GM21381 (cell line): Measurements from ENCODE around the gene SGCD.

Source experiments
- ATAC-seq: cut with Tn5 transposase; IDR thresholded peaks from one replicate; pipeline ENCODE4 v1.9.1; 2021; ENCODE audit warnings: mild to moderate bottlenecking, moderate library complexity; ENCODE audit not compliant: unreplicated experiment

The SGCD gene

DNA sequence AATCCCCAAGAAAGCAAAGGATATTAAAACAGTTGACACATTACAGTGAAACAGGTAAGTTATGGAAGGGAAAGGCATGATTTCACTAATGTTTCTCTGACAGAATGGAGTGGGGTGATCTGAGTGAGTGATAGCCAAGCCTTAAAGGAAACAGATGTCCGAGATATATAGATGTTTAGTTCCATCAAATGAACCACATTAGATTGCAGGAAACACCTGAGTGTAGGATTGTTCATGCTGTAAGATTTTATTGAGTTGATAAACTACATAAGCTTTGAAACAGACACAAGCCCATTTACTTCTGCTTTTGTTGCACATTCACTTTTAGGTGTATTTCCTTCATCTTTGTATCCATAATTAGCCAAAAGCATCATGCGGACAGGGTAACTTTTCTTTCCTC, 356.0 kb downstream of the SGCD start:
- no peak for ATAC-seq

DNA sequence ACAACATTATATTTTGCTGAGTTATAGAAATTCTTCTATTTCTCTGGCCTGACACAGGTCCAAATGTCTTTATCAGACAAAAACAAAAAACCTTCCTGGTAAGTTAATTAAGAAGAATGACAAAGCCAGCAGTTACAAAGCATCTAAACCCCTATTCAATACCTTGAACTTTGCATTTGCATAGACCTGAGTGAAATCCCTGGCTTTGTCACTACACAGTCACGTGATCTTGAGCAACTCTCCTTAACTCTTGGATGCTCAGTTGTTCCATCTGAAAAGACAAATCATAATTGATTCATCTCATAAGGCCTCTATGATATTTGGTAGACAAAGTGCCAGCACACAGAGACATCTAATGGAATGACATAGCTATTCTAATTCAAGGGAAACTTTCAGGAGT, 356.5 kb downstream of the SGCD start:
- ATAC-seq = no peak

DNA sequence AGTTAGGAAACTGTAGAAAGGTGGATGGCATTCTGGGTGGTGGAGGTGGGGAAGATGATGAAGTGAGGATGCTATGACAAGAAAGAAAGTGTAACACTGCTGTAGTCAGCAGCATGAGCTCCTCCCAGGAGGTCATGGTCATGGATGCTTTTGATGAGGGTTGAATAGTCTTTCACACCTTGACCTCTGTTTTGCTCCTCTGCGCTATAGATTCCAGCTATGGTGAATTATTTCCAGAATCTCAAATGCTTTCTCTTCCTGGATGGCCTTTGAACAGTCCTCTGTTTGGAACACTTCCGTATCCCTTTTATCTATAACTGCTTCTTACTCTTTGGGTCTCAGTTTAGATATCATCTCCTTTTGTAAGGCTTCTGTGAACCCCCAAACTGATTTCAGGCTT, 357.3 kb downstream of the SGCD start:
- no peak for ATAC-seq

- ATAC-seq = no peak
These were observed 358.5 kb downstream of the SGCD start for GRCh38 chr5:156685481-156685880.

- no peak for ATAC-seq
These were observed 359.4 kb downstream of the SGCD start for GRCh38 chr5:156686380-156686779.

- ATAC-seq = no peak
These were observed 359.8 kb downstream of the SGCD start for GRCh38 chr5:156686796-156687195.

- no peak for ATAC-seq
These were observed 360.6 kb downstream of the SGCD start for GRCh38 chr5:156687514-156687913.

GRCh38 chr5:156691572-156691971, 364.6 kb downstream of the SGCD start:
- ATAC-seq = no peak

- no peak for ATAC-seq
These were observed 366.1 kb downstream of the SGCD start for GRCh38 chr5:156693113-156693512.

GRCh38 chr5:156694598-156694997, 367.6 kb downstream of the SGCD start:
- no peak for ATAC-seq

DNA sequence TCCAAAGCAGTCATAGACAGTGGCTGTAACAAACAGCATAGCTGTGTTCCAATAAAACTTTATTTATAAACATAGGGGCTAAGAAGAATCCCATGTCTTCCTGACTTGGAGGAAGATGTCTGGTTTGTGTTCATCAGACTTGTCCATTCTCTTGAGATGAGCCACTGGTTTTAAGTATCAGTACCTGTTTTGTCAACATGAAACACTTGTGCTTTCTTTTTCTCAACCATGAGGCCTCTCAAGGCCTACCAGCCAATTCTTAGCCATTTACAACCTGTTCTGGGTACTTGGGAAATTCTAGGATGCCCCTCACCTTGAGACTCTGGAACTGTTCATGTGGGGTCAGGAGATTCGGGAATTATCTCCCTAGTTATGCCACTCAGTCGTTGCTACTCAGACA, 368.8 kb downstream of the SGCD start:
- ATAC-seq = no peak

- no peak for ATAC-seq
These were observed 371.4 kb downstream of the SGCD start for GRCh38 chr5:156698323-156698722.

DNA sequence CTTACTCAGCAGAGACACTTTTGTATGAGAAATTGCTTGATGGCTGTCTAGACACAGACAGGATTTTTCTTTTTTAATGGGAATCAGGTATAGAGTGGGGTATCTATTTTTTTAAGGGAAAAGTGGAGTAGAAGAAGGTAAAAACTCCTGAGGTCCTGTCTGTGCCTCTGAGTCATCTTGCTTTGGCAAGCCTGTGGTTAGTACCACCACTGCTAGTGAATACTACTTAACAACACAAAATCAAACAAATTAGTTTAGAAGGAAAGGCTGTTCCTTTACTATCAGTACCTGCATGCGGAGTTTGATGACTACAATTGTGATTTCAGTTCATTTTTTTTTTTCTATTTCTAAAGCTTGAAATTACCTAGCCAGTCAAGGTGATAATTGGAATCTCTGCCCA, 372.2 kb downstream of the SGCD start:
- ATAC-seq = no peak

GRCh38 chr5:156704139-156704538, 377.2 kb downstream of the SGCD start:
- no peak for ATAC-seq

GRCh38 chr5:156706631-156707030, 379.7 kb downstream of the SGCD start:
- ATAC-seq = no peak

DNA sequence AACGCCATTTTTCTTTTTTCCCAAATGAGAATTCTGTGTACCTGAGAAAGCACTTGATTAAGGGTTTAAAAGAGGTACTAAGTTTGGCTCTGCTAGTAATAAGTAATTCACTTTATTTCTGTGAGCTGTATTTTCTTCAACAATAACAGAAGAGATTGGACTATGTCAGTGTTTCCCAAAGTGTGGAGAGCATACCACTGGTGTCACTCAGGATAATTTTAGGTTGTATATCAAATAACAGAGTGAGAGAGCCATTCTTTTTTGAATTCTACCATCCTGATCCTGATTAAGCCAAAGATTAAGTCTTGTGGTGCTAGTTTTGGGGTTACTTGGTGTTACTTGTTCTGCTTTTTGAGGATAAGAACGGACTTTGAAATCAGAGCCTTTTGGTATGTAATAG, 380.8 kb downstream of the SGCD start:
- no peak for ATAC-seq

DNA sequence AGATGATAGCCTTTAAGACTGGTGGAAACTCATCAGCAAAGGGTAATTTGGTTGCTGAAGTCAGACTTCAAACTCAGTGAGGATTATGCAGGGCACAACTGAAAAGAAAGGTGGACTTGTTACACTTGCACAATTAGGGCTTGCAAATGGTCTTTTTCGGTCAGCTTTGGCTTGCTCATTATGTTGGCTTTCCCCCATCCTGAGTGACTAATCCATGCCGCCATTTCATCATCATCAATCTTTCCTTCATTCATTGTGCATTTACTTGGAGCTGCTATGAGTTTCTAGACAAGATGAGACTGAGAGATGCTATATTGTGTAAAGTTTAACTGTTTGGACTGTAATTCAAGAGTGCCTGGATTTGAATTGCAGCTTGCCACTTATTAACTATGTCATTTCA, 388.3 kb downstream of the SGCD start:
- ATAC-seq = no peak

- ATAC-seq = no peak
These were observed 389.8 kb downstream of the SGCD start for GRCh38 chr5:156716591-156717380.

GRCh38 chr5:156718985-156719384, 392.0 kb downstream of the SGCD start:
- ATAC-seq = no peak

DNA sequence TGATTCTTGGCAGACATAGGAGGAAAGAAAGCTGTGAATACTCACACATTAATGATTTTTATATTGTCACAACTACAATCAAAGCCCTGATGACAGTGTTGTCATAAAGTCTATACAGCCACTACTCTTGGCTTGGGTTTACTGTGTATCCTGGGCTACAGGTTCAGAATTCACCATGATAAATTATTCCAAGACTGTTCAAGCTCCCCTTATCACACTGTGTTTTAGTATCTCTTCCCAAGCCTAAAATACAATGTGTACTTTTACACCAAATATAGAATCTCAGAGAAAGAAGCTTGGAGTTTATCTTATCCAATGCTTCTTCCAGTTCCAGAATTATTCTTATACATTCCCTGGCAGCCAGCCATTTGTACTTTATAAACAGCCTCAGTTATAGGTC, 395.4 kb downstream of the SGCD start:
- ATAC-seq = no peak

DNA sequence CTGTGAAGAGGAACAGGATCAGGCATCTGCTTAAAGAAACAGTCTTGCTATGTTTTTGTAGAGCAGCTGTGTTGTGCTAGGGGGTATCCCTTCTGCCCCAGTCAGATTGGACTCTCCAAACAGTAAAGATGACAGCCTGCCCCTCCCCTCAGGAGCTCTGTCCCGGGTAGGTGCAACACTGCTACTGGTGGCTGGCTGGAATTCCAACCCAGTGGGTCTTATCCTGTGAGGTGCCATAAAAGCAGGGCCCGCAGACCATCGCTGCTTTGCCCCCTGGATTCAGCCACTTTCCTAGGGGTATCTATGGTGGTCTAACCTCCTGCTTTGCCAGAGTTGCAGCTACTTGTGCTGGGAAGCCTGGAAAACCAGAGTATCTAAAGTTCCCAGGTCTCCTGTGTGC, 408.5 kb downstream of the SGCD start:
- no peak for ATAC-seq

DNA sequence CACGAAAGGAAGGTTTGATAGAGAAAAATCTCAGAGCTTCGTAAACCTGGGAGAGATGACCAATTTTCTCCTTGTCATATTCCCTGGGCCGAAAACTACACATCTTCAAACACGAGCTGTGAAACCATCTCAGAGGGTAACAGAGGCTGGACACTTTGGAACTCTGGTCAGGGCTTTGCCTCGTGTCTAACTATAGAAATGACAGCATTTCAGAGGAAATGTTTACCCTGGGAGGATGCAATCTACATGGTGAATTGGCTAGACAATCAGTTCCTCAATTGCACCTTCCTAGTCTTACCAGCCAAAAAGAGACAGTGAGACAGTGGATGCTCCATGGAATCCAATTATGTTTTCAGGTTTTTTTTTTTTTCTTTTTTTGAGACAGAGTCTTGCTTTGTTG, 414.6 kb downstream of the SGCD start:
- no peak for ATAC-seq

- no peak for ATAC-seq
These were observed 426.9 kb downstream of the SGCD start for GRCh38 chr5:156753846-156754245.
